ENCODE results near the gene SH3D19.

SH3D19 gene

DNA sequence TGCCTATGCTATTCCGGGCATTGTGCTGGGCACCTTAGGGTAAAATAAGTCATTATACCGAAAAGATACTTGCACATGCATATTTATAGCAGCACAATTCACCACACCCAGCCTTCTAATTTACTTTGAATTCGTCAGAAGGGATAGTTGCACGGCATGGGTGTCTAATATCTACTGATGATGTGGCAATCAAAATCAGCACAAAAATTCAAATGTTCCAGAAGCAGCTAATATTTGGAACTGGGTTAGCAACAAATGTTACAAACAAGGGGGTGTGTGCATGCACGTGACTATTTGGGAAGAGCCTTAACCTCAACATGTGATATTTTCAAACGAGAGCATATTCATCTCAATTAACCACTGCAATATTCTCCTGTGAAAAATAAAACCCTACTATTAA, 128.2 kb downstream of the SH3D19 start:
- H3K4me3 ChIP-seq (ENCODE audit: low read depth, low read length), result no peak overlapping the region
- DNase-seq (ENCODE audit: low read depth, low spot score), result no peak
- in situ Hi-C loops (cut with HindIII; ENCODE audit: low sequenced_read_pairs), result no loop called here
- TF ChIP-seq, protein P1, sequence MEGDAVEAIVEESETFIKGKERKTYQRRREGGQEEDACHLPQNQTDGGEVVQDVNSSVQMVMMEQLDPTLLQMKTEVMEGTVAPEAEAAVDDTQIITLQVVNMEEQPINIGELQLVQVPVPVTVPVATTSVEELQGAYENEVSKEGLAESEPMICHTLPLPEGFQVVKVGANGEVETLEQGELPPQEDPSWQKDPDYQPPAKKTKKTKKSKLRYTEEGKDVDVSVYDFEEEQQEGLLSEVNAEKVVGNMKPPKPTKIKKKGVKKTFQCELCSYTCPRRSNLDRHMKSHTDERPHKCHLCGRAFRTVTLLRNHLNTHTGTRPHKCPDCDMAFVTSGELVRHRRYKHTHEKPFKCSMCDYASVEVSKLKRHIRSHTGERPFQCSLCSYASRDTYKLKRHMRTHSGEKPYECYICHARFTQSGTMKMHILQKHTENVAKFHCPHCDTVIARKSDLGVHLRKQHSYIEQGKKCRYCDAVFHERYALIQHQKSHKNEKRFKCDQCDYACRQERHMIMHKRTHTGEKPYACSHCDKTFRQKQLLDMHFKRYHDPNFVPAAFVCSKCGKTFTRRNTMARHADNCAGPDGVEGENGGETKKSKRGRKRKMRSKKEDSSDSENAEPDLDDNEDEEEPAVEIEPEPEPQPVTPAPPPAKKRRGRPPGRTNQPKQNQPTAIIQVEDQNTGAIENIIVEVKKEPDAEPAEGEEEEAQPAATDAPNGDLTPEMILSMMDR (IDR thresholded peaks at IDR 0.05; ENCODE audit: low read depth, low read length), result no peak

DNA sequence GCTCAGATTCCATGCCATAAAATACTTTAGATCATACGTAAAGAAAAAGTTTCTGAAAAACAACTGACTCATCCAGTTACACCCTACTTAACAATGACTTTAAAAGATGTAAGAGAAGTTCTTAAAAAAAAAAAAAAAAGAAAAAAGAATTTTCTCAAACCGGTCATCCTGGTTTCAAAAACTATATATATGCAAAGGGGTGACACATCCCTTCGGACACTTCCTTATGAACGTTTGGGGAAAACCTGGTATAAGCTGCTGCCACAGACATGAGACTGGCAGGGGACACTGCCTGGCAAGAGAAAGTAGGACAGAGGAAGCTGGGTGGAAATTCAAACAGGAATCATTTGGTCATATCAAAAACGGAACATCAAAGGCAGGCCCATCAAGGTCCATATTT, 129.6 kb downstream of the SH3D19 start:
- peak; percentile 71 for DNase-seq (ENCODE audit: low read depth, low spot score)
- TF ChIP-seq, protein P1 (IDR thresholded peaks at IDR 0.05; ENCODE audit: low read depth, low read length), result no peak
- H3K4me3 ChIP-seq (ENCODE audit: low read depth, low read length), result no peak overlapping the region
- in situ Hi-C loops (cut with HindIII; ENCODE audit: low sequenced_read_pairs), result no loop called here

DNA sequence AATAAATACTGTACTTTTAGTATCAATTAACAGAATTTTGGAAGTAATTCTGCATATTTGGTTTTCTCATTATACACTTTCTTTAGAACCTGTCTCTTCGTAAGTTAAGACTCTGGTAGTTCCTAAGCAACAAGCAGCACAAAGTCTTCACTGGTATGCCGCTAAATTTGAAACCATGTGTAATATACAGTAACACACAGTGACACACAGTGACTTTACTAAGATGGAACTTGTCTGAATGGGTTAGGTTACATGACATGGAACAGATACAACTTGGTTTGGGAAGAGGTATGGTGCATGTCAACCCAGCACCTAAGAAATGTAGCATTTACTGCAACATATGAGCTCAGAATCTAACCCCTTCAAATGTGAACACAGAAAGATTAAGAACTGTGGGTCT, 132.0 kb downstream of the SH3D19 start:
- TF ChIP-seq, protein P1 (IDR thresholded peaks at IDR 0.05; ENCODE audit: low read depth, low read length), result no peak
- no peak for DNase-seq (ENCODE audit: low read depth, low spot score)
- H3K4me3 ChIP-seq (ENCODE audit: low read depth, low read length), result no peak overlapping the region
- in situ Hi-C loops (cut with HindIII; ENCODE audit: low sequenced_read_pairs), result no loop called here

DNA sequence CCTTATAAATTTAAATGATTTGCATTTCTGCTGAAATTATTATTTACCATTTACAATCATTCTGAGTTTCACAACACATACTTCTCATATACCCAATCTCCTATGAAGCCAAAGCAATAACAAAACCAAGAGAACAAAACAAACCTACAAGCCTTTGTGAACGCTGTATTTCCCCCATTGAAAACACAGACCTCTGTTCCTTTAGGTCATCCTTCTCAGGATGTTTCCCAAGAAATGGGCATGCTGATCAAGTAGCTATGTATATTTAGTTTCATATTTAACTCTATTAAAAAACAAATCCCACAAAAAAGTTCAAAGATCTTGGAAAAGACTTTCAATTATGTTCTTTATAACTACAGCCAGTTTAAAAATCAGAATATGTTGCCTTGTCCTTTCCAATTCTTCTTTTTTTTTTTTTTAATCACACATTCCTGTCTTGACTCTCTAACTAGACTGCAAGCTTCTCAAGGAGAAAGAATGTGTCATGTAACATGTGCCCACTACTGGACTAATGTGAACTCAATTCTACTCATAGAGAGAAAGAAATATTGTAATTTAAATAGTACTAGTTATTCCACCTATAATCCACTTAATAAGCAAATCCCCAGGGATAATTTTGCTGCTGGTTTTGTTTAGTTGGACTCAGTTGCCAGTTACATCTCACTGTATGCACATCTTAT, 132.7 kb downstream of the SH3D19 start:
- in situ Hi-C loops (cut with HindIII; ENCODE audit: low sequenced_read_pairs), result no loop called here
- TF ChIP-seq, protein P1 (IDR thresholded peaks at IDR 0.05; ENCODE audit: low read depth, low read length), result no peak
- no peak for DNase-seq (ENCODE audit: low read depth, low spot score)
- H3K4me3 ChIP-seq (ENCODE audit: low read depth, low read length), result no peak overlapping the region

- TF ChIP-seq, protein P1 (IDR thresholded peaks at IDR 0.05; ENCODE audit: low read depth, low read length), result no peak
- no peak overlapping the region for H3K4me3 ChIP-seq (ENCODE audit: low read depth, low read length)
- in situ Hi-C loops (cut with HindIII; ENCODE audit: low sequenced_read_pairs), result no loop called here
- peak; percentile 78 for DNase-seq (ENCODE audit: low read depth, low spot score)
Observed at GRCh38 chr4:151184523-151185458, 140.6 kb downstream of the SH3D19 start.

DNA sequence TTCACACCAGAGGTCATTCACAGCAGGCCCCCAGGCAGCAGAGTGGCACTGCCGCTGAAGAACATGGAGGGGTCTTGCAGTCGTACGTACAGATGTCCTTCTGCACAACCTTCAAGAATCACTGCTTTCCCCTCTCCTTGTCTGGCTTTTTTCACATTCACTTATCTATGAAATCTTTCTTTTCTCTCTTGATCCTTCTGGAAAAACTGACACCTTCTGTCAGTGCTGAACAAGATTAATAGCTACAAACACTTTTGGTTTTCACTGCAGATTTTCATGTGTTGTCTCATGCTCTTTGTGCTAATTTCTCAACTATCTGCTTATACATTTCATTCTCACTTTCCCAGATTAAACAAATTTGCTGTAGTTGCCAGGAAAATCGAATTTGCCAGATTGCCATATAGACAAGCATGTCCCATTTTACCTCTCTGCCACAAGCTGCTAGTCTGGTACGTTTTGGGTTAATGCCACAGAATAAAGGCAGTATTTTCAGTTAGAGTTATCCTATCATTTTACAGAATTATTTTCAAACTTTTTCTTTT, 142.9 kb downstream of the SH3D19 start:
- TF ChIP-seq, protein P1 (IDR thresholded peaks at IDR 0.05; ENCODE audit: low read depth, low read length), result no peak
- no peak for DNase-seq (ENCODE audit: low read depth, low spot score)
- H3K4me3 ChIP-seq (ENCODE audit: low read depth, low read length), result no peak overlapping the region
- in situ Hi-C loops (cut with HindIII; ENCODE audit: low sequenced_read_pairs), result no loop called here
